ENCODE data around the gene TMED10. TPM values are rescaled to one million over a fixed set of nuclear protein-coding genes. Genes with fewer than 3 reads are reported as not detected.

TMED10 gene
- polyA plus RNA-seq, 2 of the 4 experiments (the other 2 are of a cell fraction), result 290 to 354 TPM

- TF ChIP-seq RFX5 (IDR thresholded peaks at IDR 0.05) (no peak), MAFK (IDR thresholded peaks at IDR 0.05; ENCODE audit: partially characterized antibody) (no peak), MAX (IDR thresholded peaks at IDR 0.05) (no peak), NFE2L2 (conservative IDR thresholded peaks at IDR 0.05; ENCODE audit: low read length) (no peak), CHD2 (IDR thresholded peaks at IDR 0.05; ENCODE audit: low read length, partially characterized antibody) (no peak), ESRRA (IDR thresholded peaks at IDR 0.05; ENCODE audit: borderline replicate concordance, low read length) (no peak), MAZ (IDR thresholded peaks at IDR 0.05; ENCODE audit: borderline replicate concordance, low read depth, low read length) (no peak), EHF (CRISPR knock-in tag; IDR thresholded peaks at IDR 0.05) (no peak), HOXB5 (CRISPR knock-in tag; IDR thresholded peaks at IDR 0.05) (no peak), ATOH8 (CRISPR knock-in tag; IDR thresholded peaks at IDR 0.05; ENCODE audit: low read depth) (no peak), ELK1 (IDR thresholded peaks at IDR 0.05; ENCODE audit: low read depth, low read length) (no peak), ZSCAN20 (CRISPR knock-in tag; IDR thresholded peaks at IDR 0.05) (no peak), JUNB (IDR thresholded peaks at IDR 0.05) (no peak), CBX2 (IDR thresholded peaks at IDR 0.05; ENCODE audit: borderline replicate concordance, low read depth) (no peak), KDM5A (IDR thresholded peaks at IDR 0.05) (no peak), CTCF (IDR thresholded peaks at IDR 0.05) (no peak), HMGXB4 (CRISPR knock-in tag; IDR thresholded peaks at IDR 0.05; ENCODE audit: borderline replicate concordance) (no peak), ZNF302 (CRISPR knock-in tag; IDR thresholded peaks at IDR 0.05) (no peak), RARB (CRISPR knock-in tag; IDR thresholded peaks at IDR 0.05) (no peak)
- 84% methylated on average over 2 of the region's 2 CpGs for WGBS (ENCODE audit: missing lambda C conversion rate)
- ATAC-seq (no peak), DNase-seq (ENCODE audit: low read depth in 1 of 2, low spot score in 1 of 2) (no peak), FAIRE-seq (no peak)
- Histone ChIP-seq H3K4me3 (no peak overlapping the region), H3K4me1 (peaks cover 33% of the 10 kb centered on the region), H3K27ac (no peak overlapping the region), H3K4me2 (no peak overlapping the region), H3K9me3 (no peaks in the 10 kb centered on the region)
- ChIA-PET CTCF (interaction anchor here (1.2 kb wide), 1 partner anchor 31 kb away, joined by 4 read pairs; no protein-coding TSS in a partner anchor), POLR2A (no interaction called here)
These were observed 57.4 kb downstream of the TMED10 start for GRCh38 chr14:75119056-75119455.

- TF ChIP-seq POLR2A (IDR thresholded peaks at IDR 0.05; ENCODE audit: low read length) (no peak), KDM1A (IDR thresholded peaks at IDR 0.05; ENCODE audit: low read depth) (no peak), EP300 (IDR thresholded peaks at IDR 0.05) (no peak), ESRRA (IDR thresholded peaks at IDR 0.05; ENCODE audit: borderline replicate concordance, low read length) (no peak), SMC3 (IDR thresholded peaks at IDR 0.05) (no peak), CHD4 (IDR thresholded peaks at IDR 0.05; ENCODE audit: borderline replicate concordance) (no peak), FOSL2 (IDR thresholded peaks at IDR 0.05) (no peak), FOSL2 (CRISPR knock-in tag; IDR thresholded peaks at IDR 0.05) (no peak), ATOH8 (CRISPR knock-in tag; IDR thresholded peaks at IDR 0.05; ENCODE audit: low read depth) (no peak)
- no peak overlapping the region for H3K4me3 ChIP-seq
- WGBS (ENCODE audit: missing lambda C conversion rate), result 84% methylated on average over 5 of the region's 5 CpGs
- H3K9me3 ChIP-seq, result no peaks in the 10 kb centered on the region
- peaks cover under 1% of the 10 kb centered on the region; the same call in 1 of the 3 replicates for H3K4me1 ChIP-seq
- DNase-seq (ENCODE audit: low read depth in 1 of 2, low spot score in 1 of 2), result no peak
- CTCF ChIA-PET, result no interaction called here
- H3K27ac ChIP-seq, result no peak overlapping the region
- POLR2A ChIA-PET, result no interaction called here
- no peak for FAIRE-seq
- no peak for ATAC-seq
- H3K4me2 ChIP-seq, result no peak overlapping the region
These were observed 62.4 kb downstream of the TMED10 start for GRCh38 chr14:75113932-75114539.

All from A549 (cell line).